GM20431 (cell line): ENCODE results near the gene C6orf132.

ENCODE experiments used
- in situ Hi-C: fragments of 300-500 bp; cut with MseI, MboI; formaldehyde crosslinking; loops from one replicate; pipeline ENCODE4 v1.15.0; 2020; ENCODE audit warnings: low sequenced_read_pairs; ENCODE audit not compliant: unreplicated experiment

Gene C6orf132

DNA sequence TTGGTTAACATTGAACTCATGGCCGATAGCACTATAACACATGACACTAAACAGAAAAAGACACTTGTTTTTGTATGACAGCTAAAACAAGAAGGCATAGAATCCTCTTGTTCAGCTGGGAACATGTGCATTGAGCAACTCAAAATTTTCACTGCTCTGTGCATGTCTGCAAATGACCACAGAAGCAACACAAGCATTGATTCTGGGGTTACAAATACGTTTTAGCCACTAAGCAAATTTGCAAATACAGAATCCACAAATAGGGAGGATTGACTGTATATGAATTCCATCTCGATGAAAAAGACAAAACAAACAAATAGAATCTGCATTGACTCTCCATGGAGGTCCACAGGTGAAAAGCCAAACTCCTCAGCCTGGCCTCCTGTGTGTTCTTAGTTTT lies 31.7 kb downstream of the C6orf132 start:
- in situ Hi-C loops = no loop called here

DNA sequence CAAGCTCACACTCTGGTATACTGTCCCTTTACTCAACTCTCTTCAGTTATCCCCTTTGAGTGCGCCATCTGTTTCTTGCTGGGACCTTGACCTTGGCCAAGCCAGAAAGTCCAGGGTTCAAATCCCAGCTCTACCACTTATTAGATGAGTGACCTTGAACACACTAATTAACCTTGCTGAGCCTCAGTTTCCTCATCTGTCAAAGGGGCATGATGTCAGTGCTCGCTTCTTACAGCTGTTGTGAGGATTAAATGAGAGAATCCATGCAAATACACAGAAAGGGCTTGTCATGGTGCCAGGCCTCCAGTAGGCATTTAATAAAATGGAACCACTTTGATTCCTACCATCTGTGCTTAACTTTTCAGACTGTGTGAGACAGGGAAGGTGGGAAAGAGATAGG lies 34.3 kb downstream of the C6orf132 start:
- in situ Hi-C loops = no loop called here

DNA sequence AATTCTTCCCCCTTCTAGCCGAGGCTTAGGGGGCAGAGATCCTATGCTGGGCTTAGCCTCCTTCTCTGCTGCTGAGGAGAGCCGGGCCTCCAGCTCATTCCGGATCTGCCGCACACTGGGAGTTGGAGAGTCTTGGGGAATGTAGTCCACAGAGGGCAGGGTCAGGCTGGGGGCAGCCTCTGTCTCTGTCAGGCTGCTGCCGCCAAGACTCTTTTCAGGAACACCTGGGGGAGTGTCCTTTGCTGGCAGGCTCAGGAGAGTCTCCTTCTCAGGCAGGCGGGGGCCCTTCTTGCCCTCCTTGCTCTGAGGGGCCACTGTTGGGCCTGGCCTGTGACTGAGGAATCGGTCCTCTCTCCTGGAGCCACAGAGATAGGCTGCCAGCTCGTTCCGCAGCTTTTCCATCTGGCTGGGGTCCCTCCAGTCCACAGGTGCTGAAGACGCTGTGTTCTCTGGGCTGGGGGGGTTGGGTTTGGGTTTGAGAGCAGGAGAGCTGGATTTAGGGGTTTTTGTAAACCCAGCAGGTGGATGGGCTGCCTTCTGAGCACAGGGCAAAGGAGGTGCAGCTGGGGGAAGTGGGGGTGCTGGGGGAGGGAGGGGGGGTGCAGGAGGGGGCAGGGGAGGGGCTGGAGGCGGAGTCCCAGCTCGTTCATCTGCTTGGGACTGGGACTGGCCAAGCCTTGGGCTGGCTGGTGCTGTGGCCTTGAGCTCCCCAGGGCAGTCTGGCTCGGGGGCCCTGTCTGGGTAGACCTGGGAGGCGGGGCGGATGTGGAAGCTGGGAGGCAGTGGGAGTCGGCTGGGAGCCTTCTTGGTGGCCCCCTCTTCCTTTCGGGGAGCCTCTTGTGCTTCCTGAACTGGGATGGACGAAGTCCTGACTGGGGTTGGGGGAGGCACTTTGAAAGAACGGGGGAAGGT lies 36.1 kb downstream of the C6orf132 start:
- in situ Hi-C loops = no loop called here

DNA sequence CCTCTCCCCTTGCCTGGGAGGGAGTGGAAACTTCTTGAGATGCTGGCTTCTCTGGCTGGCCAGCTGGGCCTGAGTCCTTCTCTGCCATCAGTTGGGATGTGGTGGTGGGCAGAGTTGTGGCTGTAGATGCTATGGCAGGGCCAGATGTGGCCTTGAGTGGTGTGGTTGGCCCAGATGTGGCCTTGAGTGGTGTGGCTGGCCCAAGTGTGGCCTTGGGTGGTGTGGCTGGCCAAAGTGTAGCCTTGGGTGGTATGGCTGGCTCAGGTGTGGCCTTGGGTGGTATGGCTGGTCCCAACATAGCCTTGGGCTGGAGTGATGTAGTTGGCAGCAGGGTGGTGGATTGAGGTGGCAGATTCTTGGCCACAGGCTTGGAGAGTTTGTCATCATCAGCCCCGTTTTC lies 36.7 kb downstream of the C6orf132 start:
- in situ Hi-C loops = no loop called here

DNA sequence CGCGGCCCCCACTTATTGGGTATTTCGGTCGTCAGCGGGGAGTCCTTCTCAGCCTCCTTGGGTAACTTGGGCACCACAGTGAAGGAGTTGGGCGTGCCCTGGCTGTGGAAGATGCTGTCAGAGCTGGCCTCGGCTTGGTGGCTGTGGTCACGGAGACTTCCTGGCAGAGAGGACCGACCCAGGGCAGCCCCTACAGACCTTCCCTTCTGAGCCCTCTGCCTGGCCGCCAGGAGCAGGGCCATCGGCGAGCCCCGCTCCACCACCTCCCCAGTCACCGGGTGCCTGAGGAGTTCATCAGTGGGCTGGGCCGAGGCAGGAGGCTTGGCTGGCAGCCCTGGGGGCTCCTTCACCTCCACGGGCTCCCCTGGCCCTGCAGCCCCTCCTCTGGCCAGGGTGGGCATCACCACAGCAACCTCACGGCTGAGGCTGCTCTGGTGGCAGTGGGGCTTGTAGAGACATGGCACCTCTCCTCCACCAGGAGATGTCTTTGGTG lies 37.2 kb downstream of the C6orf132 start:
- in situ Hi-C loops = no loop called here

DNA sequence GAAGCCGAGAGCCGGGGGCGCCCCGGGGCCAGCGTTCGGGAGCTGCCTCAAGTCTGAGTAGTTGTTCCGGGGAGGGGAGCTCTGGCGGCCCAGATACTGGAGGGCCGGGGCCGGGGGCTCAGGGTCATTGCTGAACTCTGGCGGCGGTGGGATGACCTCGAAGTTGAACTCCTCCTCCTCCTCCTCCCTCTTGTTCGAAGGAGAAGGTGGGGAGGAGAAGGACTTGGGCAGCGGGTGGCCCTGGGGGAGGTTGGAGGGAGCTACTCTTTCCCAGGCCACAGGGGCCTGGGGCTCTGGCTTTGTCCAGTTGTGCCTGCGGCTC lies 37.7 kb downstream of the C6orf132 start:
- in situ Hi-C loops = no loop called here

DNA sequence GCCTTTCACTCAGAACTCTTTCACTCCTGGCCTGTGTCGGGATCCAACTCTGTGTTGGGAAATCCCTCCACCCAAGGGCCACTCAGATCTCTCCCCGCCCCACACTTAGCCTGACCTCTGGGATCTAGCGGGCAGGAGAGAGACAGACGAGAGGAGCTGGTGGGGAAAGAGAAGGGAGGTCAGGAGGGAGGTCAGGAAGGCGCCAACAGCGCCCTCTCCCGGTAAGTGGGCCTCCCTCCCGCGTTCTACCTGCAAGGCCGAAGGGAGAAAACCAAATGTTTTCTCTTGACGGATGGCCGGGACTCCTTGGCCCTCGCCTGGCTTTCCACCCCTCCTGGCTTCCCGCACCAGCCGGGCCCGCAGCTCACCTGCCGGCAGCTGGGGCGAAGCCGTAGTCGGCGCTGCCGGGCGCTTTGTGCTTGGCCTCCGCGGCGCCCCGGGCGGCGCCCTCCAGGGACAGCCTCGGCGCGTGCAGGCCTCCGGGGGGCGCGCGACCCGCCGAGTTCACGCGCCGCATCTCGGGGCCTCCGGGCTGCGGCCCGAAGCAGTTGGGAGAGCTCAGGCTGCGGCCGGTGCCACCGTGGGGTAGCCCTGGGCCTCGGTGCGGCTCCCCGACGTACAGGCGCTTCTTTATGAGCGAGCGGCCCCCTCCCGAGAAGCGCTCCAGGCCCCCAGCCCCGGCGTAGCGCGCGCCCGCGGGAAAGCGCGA lies 38.2 kb downstream of the C6orf132 start:
- in situ Hi-C loops = no loop called here

DNA sequence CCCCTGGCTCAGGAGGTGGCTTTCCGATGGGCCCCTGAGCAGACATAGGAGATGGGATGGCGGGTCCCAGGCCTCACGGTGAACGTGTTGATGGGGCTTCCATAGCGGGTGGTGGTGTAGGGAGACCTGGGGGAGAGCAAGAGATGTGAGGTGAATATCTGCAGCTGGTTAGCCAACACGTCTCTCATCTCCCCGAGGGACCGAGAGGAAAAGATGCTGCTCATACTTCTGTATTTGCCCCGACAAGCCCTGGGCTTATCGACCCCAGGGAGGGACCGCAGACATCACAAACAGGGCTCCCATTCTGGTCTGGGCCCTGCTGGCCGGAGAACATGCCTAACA lies 38.7 kb downstream of the C6orf132 start:
- in situ Hi-C loops = no loop called here

DNA sequence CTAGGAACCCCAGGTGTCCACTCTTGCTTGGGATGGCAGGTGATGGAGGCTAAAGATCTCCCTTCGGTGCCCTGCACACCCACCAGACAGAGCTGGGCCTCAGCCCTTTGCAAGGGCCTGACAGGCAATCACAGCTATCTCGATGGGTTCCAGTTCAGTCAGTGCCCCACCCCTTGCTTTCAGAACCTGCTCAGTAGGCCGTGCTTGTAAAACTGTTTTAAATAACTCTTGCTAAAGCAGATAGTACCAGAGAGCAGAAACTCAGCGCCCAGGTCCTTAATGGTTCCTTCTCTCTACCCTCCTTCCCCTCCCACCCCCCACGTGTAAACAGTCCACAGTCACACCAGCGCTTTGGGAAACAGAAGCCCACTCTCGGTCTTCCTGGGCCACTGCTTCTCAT lies 39.2 kb downstream of the C6orf132 start:
- in situ Hi-C loops = no loop called here

DNA sequence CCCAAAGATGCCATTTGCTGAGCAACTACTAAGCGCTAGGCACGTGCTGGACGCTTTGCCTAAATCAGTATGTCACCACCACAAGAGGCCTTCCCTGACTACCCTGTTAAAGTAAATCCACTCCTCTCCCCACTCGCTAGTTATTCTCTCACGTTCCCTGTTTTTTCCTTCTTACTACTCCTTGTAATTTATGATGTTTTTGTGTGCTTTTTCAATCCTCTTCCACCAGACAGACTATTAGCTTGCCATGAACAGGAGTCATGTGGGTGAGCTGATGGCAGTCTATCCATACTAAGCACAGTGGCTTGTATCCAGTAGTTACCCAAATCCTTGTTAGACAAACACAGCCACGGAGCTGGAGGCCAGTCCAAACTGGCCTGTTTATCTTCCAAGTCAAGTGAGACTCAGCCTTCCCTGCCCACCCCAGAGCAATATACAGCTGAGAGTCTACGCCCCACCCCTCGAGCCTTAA lies 41.2 kb downstream of the C6orf132 start:
- in situ Hi-C loops = no loop called here

DNA sequence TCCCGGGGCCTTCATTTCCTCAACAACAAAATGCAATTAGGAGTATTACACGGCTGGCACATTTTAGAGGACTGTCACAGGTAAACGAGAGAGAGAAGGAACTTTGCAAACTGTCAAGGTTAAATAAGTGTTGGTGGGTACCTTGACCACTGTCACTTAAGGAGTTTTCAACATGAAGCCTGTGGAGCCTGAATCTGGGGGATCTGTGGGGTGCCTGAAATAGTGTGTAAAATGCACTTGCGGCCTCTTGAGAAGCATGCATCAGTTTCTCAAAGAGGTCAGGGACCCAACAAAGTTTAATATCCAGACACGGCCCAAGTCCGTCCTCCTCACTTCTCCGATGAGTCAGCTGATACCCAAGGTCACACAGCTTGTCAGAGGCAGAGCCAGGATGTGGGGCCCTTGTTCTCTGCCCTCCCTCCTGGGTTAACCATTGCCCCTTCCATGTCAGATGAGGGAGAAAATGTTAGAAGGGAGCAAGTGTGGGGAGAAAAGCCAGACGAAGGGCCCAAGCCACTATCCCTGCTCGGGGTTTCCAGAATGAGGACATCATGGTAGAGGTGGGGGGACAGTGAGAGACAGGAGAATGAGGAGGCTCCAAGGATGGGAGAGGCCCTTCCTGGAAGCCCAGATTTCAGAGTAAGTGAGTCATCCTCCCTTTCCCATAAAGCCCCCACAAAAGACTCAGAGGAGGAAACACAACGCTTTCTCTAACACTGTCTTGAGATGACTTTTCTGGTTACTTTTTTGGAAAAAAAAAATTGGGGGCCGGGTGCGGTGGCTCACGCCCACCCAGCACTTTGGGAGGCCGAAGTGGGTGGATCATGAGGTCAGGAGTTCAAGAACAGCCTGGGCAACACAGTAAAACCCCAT lies 42.2 kb downstream of the C6orf132 start:
- in situ Hi-C loops = no loop called here

DNA sequence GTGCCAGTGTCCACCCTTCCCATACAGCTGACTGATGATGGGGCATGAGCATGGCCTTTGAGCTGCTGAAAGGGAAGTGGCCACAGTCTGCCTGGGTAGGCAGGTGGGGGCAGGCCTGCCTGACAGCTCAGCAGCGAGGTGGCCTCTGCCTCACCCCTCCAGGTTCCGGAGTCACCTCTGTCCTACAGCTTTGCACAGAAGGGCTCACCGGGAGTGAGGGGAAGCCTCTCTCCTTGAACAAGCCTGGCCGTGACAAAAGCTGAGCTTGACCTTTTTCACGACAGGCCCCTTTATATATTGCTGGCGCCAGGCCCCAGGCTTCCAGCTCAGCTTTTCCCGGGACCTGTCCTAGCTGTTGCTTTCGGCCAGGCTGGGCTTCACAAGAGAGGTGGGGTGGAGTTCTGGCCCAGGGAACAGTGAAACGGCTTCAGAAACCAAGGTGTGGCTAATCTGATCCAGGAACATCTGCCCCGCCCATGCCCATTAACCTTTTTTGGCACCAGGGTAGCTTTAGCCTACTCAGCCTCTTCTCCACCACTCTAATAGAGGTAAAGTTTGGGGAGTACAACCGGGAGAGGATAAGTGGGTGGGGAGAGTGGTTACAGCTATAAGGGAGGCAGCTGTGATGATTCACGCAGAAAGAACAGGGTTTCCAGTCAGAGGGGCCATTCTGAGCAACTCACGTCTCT lies 42.9 kb downstream of the C6orf132 start:
- in situ Hi-C loops = no loop called here

DNA sequence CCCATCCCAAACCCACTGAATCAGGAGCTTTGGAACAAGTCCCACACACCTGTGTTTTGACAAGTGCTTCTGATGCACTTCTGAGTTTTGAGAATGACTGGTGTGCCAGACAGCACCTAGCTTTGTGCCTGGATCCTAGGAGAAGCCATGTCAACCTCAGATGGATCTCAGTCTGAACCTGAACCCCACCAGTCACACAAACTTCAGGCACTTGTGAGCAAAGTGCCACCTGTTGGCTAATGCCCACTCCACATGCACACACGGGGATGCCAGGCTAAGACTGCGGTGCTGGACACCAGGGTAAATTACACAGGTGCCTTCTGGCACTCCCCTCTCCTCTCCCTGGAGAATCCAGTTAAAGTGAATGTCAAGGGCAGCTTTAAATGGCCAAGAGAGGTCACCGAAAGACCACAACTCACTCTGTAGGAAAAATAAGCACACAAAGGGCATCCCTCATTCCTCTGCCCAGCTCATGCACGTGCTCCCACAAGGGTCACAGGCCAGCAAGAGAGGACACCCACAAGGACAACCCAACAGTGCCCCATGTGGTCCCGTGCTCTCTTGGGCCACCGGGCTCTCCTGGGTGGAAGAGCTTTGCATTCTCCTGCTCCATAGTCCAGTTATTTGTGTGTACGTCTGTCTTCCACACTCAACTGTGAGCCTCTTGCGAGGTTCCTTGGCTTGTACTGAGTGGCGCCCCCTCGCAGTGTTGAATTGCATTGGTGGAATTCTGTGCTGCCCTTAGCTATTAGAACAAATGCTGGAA lies 46.5 kb downstream of the C6orf132 start:
- in situ Hi-C loops = no loop called here

DNA sequence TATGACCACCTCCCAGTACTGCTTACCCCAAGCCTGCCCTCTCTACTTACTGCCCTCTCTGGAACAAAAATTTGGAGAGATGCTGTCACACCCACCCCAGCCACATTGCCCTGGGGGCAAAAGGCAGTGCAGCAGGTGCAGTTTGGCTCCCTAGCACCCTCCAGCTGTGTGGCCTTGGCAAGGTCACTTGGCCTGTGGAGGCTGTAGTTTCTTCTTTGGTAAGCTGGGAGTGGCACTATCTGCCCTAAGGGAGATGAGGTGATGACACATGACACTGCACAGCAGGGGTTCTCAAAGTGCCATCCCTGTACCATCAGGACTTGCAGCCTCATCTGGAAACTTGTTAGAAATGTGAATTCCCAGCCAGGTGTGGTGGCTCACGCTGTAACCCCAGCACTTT lies 47.3 kb downstream of the C6orf132 start:
- in situ Hi-C loops = no loop called here

DNA sequence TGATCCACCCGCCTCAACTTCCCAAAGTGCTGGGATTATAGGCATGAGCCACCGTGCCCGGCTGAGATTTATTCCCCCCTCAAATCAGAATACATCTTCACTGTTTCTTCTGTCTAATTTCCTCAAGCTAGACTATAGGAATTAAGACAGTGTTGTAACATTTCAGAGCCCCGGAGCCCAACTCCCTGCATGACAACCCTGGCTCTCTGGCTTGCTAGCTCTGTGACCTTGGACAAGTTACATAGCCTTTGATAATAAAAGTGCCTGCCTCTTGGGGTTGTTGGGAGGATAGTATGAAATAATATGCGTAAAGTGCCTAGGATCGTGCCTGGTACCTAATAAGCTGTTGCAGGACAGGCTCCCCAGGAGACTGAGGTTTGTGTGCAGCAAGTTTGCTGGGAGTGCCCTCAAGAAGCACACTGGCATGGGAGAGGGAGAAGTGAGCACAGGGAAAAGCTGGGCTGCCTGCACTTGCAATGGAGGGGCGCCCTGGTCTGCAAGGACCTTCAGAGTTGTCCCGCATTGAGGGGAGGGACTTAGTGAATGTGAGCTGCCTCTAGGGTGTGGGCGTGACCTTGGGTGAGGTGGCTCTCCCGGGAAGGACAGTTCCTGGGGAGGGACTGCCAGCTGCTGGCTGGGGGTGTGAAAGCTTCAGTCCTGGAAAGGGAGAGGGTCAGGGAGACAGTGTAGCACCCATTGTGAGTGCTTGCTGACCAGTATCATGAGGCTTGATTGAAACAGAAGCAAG lies 48.7 kb downstream of the C6orf132 start:
- in situ Hi-C loops = no loop called here

DNA sequence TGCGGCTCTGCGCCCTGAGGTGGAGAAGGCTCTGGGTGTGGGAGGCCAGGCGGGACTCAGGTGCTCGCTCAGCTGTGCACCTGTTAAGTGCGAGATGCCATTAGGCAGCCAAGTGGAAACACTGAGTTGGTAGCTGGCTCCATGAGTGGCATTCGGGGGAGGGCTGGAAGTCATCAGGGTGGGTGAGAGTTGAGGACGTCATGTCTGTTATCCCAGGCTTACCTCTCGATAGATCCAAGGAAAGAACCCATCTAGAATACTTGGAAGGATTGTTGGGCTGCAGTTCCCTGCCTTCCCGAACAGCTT lies 50.7 kb downstream of the C6orf132 start:
- in situ Hi-C loops = no loop called here

DNA sequence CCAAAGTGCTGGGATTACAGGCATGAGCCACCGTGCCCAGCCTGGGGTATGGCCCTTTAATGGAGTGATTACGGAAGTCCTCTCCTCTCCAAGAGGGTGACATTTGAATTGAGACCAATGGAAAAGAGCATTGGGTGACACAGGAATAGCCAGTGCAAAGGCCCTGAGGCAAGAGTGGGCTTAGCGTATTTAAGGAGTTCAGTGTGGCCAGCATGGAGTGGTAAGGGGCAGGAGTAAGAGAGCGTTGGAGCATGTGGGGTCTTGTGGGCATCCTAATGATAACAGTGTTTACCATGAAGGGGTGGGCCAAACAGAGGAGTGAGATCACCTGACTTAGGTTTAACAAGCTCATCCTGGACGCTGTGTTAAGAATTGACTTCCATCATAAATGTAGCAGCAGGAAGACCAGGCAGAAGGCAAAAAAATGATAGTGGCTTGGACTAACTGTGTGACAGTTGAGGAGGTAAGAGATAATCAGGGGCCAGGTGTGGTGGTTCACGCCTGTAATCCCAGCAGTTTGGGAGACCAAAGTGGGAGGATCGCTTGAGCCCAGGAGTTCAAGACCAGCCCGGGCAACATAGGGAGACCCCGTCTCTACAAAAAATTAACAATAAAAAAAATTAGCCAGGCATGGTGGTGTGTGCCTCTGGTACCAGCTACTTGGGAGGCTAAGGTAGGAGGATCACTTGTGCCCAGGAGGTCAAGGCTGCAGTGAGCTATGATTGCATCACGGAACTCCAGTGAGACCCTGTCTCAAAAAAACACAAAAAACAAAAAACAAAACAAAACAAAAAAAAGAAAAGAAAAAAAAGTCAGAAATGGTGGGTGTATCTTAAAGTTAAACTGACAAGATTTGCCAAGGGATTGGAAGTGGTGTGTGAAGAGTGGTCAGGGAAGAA lies 51.4 kb downstream of the C6orf132 start:
- in situ Hi-C loops = no loop called here

DNA sequence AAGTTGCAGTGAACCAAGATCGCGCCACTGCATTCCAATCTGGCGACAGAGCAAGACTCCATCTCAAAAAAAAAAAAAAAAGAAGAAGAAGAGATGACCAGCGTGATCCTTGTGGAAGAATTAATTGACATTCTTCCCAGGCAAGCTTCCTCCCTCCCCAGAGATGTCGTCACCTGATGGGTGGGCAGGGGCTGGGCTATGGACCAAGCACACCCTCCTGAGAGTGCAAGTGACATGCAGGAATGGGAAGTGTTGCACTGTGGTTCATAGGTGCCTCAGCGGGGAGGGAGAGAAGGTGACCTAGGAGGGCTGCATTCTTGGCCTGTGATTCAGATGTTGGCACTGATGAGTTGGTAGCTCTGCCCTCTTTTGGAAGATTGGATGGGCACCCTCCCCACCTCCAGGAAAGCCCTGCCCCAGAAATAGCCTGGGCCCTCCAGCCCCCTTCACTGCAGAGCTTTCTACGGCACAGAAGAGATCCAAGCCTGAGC lies 54.3 kb downstream of the C6orf132 start:
- in situ Hi-C loops = no loop called here
